NAMALWA (cell line): ENCODE results near the gene TPRA1.

Source experiments
- DNase-seq: peaks from one replicate; pipeline ENCODE4 v3.0.0-alpha.2; 2015; ENCODE audit warnings: low spot score

TPRA1 gene

GRCh38 chr3:127590593-127591465, at the start of gene TPRA1:
Gene TPRA1, minus strand, starts transcription at chr3:127590733. Its CDS starts 10,587 bp downstream, at chr3:127580146.
- DNase-seq, result peak; percentile 97

DNA sequence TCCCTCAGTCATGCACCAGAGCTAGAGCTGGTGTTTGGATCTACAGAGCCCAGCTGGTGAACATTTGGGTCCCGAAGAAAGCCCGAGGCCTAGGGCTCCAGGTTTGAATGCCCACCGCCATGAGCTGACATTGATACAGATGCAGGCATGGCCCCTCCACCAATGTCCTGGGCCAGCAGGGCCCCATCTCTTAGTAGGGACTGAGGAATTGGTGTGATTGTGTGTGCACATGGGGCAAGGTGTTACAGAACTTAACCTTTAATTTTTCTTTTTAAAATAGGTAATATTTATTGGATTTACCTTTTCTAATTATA, 49.5 kb upstream of the TPRA1 start:
- DNase-seq, result no peak

DNA sequence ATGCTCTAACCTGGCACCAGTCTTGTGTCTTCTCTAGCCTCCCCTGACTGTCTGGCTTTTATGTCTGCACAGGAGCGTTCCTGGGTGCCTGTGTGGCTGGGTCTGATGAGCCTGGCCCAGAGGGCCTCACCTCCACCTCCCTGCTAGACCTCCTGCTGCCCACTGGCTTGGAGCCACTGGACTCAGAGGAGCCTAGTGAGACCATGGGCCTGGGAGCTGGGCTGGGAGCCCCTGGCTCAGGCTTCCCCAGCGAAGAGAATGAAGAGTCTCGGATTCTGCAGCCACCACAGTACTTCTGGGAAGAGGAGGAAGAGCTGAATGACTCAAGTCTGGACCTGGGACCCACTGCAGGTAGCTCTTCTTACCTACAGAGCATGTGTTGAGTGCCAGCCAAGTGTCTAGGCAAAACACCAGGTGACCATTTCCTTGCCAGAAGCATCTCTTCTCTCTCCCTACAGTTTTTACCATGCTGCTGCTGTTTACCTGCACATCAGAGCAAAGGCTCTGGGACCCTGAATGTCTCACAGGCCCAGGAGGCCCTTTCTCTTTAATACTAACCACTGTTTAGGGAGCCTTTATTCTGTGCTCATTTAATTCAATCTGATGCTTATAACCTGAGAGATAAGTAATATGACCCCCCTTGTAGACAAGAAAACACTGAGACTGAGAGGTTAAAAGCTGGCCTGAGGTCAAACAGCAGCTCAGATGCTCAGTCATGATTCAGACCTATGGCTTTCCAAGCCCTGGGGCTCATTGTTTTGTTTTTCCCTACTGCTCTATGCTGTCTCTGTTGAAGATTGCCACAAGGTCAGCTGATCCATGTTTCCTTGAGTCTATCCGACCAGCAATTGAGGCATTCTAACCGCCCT, 48.9 kb upstream of the TPRA1 start:
- DNase-seq, result no peak

GRCh38 chr3:127637971-127638370, 47.4 kb upstream of the TPRA1 start:
- DNase-seq, result no peak

DNA sequence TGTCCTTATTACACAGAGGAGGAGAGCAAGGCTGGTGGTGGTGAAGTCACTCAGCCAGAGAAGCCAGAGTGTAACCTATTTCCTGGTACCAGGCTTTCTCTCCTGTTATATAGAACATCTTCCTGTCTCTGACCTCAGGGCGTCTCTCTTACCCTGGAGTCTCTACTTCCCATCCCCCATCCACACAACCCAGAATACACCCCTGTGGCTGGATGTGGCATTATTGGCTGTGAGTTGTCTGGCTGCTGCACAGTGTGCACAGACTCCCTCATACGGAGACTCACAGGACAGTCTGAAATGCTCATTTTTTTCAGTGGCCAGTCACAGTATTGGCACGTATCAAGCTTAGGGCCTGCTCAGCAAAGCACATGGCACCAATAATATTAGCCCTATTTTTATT, 47.0 kb upstream of the TPRA1 start:
- peak; percentile 17 for DNase-seq

DNA sequence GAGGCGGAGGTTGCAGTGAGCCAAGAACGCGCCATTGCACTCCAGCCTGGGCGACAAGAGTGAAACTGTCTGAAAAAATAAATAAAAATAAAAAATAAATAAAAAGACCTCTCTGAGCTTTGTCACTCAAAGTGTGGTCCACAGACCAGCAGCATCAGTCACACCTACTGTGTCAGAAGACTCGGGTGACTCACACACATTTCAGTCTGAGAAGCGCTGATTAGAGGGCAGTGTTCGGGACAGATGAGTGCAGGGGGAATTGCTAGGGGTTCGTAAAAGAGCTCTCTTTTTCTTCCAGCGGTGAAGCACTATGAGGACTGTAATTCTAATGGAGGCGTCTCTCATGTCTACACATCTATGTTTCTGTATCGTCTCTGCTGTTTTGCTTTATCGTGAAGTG, 44.1 kb upstream of the TPRA1 start:
- no peak for DNase-seq

- DNase-seq, result no peak
Observed at GRCh38 chr3:127632035-127632820, 41.7 kb upstream of the TPRA1 start.

GRCh38 chr3:127630811-127631714, 40.5 kb upstream of the TPRA1 start:
- no peak for DNase-seq

DNA sequence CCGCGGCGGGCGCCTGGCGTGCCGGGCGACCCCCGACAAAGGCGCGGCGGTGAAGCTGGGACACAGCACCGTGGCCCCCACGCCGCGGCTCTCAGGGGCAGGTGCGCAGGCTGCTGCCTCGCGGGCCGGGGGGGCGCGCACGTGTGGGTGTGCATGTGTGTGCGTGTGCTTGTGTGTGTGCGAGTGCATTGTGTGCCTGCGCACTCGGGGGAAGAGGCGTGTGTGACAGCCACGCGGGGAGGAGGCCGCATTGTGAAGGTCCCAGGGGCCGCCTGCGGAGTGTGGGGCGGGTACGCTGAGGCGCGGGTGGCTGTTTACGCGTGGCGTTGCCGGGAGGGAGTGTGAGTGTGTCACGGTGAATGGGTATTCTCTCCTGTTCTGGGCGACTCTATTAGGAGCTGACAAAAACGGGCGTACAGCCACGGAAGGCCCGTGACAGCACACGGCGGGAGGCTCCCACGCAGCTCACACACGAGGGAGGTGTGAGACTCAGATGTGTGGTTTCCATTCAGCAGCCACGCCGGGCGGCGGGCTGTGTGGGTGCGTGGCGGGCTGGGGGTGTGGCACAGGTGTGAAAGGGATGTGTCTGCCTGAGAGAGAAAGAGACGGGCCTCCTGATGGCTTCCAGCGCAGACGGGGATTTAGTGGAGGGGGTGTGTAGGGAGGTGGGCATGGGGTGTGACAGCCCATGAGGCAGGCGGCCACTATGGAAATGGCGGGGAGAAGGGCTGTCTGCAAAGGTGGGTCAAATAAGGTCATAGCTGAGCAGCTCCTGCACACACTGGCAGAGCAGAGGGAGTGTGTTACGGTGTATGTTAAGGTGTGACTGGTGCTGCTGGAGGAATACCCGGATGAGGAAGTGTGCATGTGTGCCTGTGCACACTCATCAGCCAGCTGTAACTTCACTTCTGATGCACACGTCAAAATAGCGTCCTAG, 39.2 kb upstream of the TPRA1 start:
- DNase-seq, result peak; percentile 20

- DNase-seq, result no peak
Observed at GRCh38 chr3:127628788-127629466, 38.4 kb upstream of the TPRA1 start, which contains the start of gene PODXL2. Gene PODXL2, plus strand, starts transcription at chr3:127629185. Its CDS starts 35 bp downstream, at chr3:127629220.

- no peak for DNase-seq
Observed at GRCh38 chr3:127628426-127628787, 37.9 kb upstream of the TPRA1 start.

DNA sequence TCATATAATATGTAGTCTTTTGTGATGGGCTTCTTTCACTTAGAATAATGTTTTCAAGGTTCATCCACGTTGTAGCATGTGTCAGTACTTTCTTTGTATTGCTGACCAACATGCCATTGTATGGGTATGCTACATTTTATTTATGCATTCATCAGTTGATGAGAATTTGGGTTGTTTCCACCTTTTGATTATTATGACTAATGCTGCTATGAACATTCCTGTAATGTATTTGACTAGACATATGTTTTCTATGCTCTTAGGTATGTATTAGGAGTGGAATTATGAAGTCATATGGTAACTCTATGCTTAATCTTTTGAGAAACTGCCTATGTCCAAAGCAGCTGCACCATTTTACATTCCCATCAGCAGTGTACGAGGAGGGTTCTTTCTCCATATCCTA, 35.3 kb upstream of the TPRA1 start:
- no peak for DNase-seq

DNA sequence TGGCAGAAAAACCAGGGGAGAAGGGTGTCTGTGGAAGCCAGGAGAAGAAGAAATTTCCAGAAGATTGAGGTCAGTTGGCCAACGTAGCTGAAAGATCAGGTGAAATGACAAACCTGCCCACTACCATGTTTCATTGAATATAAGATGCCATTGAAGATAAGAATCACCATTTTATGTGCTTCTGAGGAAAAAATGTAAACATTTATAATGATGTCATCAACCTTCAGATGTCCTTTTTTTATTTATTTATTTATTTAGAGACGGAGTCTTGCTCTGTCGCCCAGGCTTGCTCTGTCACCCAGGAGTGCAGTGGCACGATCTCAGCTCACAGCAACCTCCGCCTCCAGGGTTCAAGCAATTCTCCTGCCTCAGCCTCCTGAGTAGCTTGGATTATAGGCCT, 33.5 kb upstream of the TPRA1 start:
- no peak for DNase-seq

DNA sequence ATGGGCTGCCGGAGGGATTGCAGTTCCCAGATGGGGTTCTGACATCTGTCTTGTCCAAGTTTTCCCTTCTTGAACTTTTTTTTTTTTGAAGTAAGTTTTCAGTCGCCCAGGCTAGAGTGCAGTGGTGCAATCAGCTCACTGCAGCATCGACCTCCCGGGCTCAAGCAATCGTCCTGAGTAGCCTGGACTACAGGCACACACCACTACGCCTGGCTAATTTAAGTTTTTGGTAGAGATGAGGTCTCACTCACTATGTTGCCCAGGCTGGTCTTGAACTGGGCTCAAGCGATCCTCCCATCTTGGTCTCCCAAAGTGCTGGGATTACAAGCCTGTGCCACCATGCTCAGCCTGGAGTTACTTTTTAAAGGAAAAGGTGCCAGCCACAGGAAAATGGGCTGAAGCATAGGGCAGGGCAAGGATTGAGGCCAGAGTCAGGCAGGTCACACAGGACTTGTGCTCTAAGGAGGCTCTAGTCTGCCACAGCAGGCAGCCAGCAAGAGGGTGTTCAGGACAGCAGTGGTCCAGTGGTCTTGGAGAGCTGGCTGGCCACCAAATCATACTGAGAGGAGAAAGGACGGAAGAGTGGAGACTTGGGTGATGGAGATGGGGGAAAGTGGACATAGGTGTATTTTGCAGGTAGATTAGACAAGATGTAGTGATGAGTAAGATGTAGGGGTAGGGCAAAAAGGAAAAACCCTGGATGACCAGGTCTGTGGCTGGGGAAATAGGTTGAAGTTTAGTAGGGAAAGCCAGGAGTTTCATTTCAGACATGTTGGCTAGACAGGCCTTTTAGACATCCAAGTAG, 32.4 kb upstream of the TPRA1 start:
- no peak for DNase-seq

GRCh38 chr3:127622031-127622430, 31.5 kb upstream of the TPRA1 start:
- no peak for DNase-seq

- DNase-seq, result no peak
Observed at GRCh38 chr3:127620637-127621375, 30.3 kb upstream of the TPRA1 start.

- DNase-seq, result no peak
Observed at GRCh38 chr3:127618891-127619290, 28.4 kb upstream of the TPRA1 start.
